ENCODE results near the gene OLR1. TPM values are rescaled to one million over a fixed set of nuclear protein-coding genes. Genes with fewer than 3 reads are reported as not detected.

Gene OLR1
- total RNA-seq, 1 experiment from 2014 or later: not detected

- no peak for DNase-seq (ENCODE audit: low spot score)
Measured at GRCh38 chr12:10169104-10169503, 2.8 kb downstream of the OLR1 start.

DNA sequence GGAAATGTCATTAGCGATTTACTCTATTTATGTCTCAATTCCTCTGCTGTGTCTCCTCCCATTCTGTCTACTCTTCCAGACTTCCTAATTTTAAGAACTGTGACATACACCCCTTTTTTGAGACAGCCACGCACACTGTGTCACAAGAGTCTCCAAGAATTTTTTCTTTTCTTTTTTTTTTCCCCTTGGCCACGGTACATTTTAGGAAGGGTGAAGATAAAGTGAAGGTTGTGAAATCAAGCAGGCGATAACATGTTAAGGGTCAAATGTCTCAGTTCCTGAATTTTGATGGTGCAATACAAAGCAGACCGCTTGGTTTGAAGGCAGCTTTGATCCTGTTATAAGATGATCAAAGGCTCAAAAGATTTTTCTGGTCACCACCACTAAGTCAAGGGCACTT, 4.3 kb downstream of the OLR1 start:
- no peaks in the 10 kb centered on the region for H3K27me3 ChIP-seq (replicated peaks; ENCODE audit: insufficient read depth, low read depth, low read length, poor library complexity)
- TF ChIP-seq, protein P1, sequence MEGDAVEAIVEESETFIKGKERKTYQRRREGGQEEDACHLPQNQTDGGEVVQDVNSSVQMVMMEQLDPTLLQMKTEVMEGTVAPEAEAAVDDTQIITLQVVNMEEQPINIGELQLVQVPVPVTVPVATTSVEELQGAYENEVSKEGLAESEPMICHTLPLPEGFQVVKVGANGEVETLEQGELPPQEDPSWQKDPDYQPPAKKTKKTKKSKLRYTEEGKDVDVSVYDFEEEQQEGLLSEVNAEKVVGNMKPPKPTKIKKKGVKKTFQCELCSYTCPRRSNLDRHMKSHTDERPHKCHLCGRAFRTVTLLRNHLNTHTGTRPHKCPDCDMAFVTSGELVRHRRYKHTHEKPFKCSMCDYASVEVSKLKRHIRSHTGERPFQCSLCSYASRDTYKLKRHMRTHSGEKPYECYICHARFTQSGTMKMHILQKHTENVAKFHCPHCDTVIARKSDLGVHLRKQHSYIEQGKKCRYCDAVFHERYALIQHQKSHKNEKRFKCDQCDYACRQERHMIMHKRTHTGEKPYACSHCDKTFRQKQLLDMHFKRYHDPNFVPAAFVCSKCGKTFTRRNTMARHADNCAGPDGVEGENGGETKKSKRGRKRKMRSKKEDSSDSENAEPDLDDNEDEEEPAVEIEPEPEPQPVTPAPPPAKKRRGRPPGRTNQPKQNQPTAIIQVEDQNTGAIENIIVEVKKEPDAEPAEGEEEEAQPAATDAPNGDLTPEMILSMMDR (conservative IDR thresholded peaks at IDR 0.05; ENCODE audit: low read depth, low read length): no peak
- no peak for TF ChIP-seq EZH2 (IDR thresholded peaks at IDR 0.05; ENCODE audit: borderline replicate concordance, low read depth, low read length, poor library complexity, severe bottlenecking)
- DNase-seq (ENCODE audit: low spot score): no peak
- no TSS peak for BruUV-seq (replicated peaks)
- no peaks in the 10 kb centered on the region for H3K9me3 ChIP-seq (ENCODE audit: low read depth, low read length, poor library complexity, severe bottlenecking)
- CTCF ChIA-PET: no interaction called here
- no peaks in the 10 kb centered on the region for H3K4me1 ChIP-seq (ENCODE audit: insufficient read depth, low read length, poor library complexity, severe bottlenecking)
- H3K4me3 ChIP-seq (ENCODE audit: low read depth, low read length, poor library complexity, severe bottlenecking): no peak overlapping the region
- no peak overlapping the region for H3K27ac ChIP-seq (ENCODE audit: low read depth, low read length, poor library complexity, severe bottlenecking)
- H3K36me3 ChIP-seq (ENCODE audit: insufficient read depth, low read length, poor library complexity, severe bottlenecking): no peaks in the 10 kb centered on the region
- intact Hi-C loops (cut with micrococcal nuclease; ENCODE audit: unreplicated experiment): no loop called here
- POLR2A ChIA-PET (ENCODE audit: low non-redundant PET): no interaction called here

More at GRCh38 chr12:10169104-10169503, 2.8 kb downstream of the OLR1 start:
- H3K9me3 ChIP-seq (ENCODE audit: low read depth, low read length, poor library complexity, severe bottlenecking): no peaks in the 10 kb centered on the region
- intact Hi-C loops (cut with micrococcal nuclease; ENCODE audit: unreplicated experiment): no loop called here
- ChIA-PET POLR2A (ENCODE audit: low non-redundant PET) (no interaction called here), CTCF (no interaction called here)
- H3K36me3 ChIP-seq (ENCODE audit: insufficient read depth, low read length, poor library complexity, severe bottlenecking): no peaks in the 10 kb centered on the region
- no peak overlapping the region for H3K4me3 ChIP-seq (ENCODE audit: low read depth, low read length, poor library complexity, severe bottlenecking)
- no peak for TF ChIP-seq EZH2 (IDR thresholded peaks at IDR 0.05; ENCODE audit: borderline replicate concordance, low read depth, low read length, poor library complexity, severe bottlenecking)
- TF ChIP-seq, protein P1 (conservative IDR thresholded peaks at IDR 0.05; ENCODE audit: low read depth, low read length): no peak
- H3K27me3 ChIP-seq (replicated peaks; ENCODE audit: insufficient read depth, low read depth, low read length, poor library complexity): no peaks in the 10 kb centered on the region
- H3K27ac ChIP-seq (ENCODE audit: low read depth, low read length, poor library complexity, severe bottlenecking): no peak overlapping the region
- no peaks in the 10 kb centered on the region for H3K4me1 ChIP-seq (ENCODE audit: insufficient read depth, low read length, poor library complexity, severe bottlenecking)
- no TSS peak for BruUV-seq (replicated peaks)

DNA sequence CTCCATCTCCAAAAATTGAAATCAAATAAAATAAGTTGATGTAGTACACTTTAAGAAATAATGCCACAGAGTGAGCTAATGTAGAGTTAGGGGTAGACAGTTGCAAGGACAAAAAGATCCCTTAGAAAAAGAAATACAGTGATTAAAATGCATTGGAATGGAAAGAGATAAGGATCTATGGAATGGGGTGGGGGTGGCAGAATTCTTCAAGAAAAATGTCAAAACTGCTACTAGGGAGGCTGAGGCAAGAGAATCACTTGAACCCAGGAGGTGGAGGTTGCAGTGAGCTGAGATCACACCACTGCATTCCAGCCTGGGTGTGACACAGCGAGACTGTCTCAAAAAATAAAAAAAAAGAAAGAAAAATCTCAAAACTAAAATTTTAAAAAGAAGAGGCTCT, 6.5 kb downstream of the OLR1 start:
- H3K4me1 ChIP-seq (ENCODE audit: insufficient read depth, low read length, poor library complexity, severe bottlenecking): no peaks in the 10 kb centered on the region
- TF ChIP-seq, protein P1 (conservative IDR thresholded peaks at IDR 0.05; ENCODE audit: low read depth, low read length): no peak
- no peak for TF ChIP-seq EZH2 (IDR thresholded peaks at IDR 0.05; ENCODE audit: borderline replicate concordance, low read depth, low read length, poor library complexity, severe bottlenecking)
- H3K27ac ChIP-seq (ENCODE audit: low read depth, low read length, poor library complexity, severe bottlenecking): no peak overlapping the region
- no peak for DNase-seq (ENCODE audit: low spot score)
- H3K4me3 ChIP-seq (ENCODE audit: low read depth, low read length, poor library complexity, severe bottlenecking): no peak overlapping the region
- CTCF ChIA-PET: no interaction called here
- no peaks in the 10 kb centered on the region for H3K27me3 ChIP-seq (replicated peaks; ENCODE audit: insufficient read depth, low read depth, low read length, poor library complexity)
- H3K9me3 ChIP-seq (ENCODE audit: low read depth, low read length, poor library complexity, severe bottlenecking): no peaks in the 10 kb centered on the region
- no TSS peak for BruUV-seq (replicated peaks)
- no peaks in the 10 kb centered on the region for H3K36me3 ChIP-seq (ENCODE audit: insufficient read depth, low read length, poor library complexity, severe bottlenecking)
- intact Hi-C loops (cut with micrococcal nuclease; ENCODE audit: unreplicated experiment): no loop called here
- POLR2A ChIA-PET (ENCODE audit: low non-redundant PET): no interaction called here
